GM21526 (cell line): ENCODE results near the gene GTPBP6.
"Not testable (repeated sequence)": the region's sequence is repeated elsewhere in the genome, so short reads cannot be mapped to it uniquely, and the experiment has no call there.

ENCODE experiments used
- ATAC-seq: cut with Tn5 transposase; IDR thresholded peaks from one replicate; pipeline ENCODE4 v1.9.1; 2021; ENCODE audit warnings: moderate library complexity; ENCODE audit not compliant: unreplicated experiment, low FRiP score

Gene GTPBP6

DNA sequence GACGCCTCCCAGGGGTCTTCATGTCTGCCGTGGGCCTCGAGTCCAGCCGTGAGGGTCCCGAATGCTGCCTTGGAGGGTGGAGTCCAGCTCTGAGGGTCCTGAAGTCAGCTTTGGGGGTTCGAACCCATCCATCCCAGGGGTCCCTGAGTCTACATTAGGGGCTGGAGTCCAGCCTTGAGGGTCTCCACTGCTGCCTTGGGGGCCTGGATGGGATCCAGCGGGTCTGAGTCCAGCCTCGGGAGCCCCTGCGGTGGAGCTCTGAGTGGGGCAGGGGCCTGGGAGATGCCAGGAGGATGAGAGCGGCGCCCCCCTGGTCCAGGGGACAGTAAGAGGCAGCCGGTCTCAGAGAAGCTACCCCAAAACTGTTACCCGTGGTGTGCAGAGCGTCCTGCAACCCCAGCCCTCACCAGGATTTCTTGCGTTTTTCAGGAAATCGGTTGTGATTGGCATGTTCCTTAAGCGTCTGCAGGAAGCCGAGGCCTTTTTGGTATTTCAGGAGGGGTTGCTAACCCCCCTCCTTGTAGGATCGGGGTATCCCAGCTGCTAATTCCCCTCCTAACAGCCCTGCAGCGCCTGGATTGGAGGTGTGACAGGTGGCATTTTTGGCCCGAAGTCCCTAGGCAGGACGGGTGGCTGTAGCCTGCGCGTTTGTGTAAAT lies 1.7 kb upstream of the GTPBP6 start:
- no peak for ATAC-seq

GRCh38 chrX:319579-320125 lies 1.1 kb upstream of the GTPBP6 start:
- ATAC-seq, result no peak

DNA sequence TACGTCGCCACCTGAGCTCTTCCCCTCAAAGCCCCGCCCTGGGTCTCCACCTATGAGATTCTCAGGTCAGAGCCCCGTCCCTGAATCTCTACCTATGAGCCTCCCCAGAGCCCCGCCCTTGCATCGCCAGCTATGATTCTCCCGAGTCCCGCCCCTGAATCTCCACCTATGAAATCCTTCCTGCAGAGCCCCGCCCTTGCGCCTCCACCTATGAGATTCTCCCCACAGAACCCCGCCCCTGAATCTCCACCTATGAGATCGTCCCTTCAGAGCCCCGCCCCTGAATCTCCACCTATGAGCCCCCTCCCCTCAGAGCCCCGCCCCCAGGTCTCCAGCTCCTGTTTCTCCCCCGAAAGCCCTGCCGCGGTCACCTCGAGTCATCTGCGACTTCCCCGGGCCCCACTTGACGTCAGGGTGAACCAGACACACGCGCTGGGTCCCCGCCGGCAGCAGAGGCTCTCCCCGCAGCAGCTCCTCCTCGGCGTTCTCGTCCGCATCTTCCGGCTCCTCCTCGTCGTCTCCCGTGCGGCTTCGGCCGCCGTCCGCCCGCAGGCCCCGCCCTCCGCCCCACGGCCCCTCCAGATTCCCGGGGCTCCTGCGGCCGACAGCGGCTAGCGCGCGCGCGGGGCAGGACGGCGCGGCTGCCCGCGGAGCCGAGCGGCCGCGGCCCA lies 393 bp downstream of the GTPBP6 start:
- ATAC-seq, result peak; percentile 63

DNA sequence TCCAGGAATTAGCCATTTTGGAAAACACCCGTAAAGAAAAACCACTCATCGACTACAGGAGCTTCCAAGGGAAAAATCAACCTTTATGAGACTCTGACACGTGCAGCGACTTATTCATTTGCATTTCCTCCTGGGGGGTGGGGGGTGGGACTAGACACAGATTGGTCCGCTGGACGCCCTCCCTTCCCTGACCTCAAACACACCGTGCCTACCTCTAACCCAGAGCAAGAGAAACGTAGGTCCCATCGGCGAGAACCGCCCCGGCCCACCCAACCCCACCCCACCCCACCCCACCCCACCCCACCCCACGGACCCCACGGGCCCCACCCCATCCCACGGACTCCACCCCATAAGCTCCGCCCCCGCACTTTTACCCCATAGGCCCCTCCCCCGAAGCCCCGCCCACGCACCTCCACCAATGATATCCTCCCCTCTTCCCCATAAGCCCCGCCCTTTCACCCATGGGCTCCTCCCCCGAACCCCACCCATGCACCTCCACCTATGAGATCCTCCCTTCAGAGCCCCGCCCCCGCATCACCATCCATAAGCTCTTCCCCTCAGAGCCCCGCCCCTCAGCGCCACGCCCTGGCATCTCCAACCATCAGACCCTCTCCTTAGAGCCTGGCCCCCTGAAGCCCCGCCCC lies 1.1 kb downstream of the GTPBP6 start:
- no peak for ATAC-seq

- ATAC-seq, result no peak
These were observed 2.0 kb downstream of the GTPBP6 start for GRCh38 chrX:316351-317325.

DNA sequence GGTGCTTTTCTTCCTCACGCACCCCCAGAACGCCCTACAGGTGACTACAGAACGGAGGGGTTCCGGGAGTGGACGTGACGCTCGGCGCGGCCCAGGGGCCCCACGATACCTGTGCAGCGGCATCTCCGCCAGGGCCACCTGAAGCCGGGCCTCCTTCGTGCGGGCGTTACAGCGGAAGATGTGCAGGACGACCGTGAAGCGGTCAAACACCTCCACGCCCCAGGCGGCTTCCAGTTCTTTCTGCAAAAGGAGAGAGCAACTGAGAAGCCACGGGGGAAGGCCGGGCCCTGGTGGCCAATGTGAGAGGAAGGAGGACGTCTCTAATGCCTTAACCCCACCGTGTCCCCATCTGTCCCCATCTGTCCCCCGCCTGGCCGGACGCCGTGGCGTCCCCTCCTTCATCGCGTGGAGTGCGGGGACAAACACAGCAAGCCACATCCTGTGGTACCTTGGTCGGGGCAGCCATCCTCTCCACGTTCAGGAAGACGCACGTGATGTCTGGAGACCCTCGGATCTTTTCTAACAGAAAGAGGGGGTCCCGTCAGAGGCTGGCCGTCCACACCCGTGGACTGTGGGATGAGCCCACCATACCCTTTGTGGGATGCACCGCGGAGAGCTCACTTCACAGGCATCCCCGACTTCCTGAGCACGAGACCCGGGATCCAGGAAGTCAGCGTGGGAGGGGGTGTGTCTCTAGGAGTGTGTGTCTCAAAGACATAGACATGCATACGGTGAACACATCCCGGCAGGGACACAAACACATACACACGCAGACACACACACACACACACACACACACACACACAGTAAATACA lies 3.6 kb downstream of the GTPBP6 start:
- ATAC-seq, result no peak

DNA sequence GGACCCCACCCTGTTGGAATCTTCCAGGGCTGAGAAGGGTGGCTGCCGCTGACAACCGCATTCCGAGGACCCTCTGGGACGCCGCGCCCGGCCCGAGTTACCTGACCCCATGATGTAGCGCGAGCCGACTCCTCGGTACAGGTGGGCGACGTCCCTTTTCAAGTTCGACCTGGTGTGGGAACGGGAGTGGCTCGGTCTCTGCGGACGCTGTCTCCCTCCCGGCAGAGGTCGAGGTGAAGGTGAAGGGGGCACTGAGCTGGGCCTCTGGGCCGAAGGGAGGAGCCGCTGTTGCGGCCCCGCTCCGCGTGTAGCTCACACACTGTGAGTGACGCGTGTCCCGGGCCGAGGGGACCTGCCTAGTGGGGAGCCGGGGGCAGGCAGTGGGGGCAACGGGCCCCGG lies 4.5 kb downstream of the GTPBP6 start:
- no peak for ATAC-seq

GRCh38 chrX:313546-313945 lies 5.0 kb downstream of the GTPBP6 start:
- ATAC-seq, result no peak

- ATAC-seq, result no peak
These were observed 5.8 kb downstream of the GTPBP6 start for GRCh38 chrX:312621-313331.

GRCh38 chrX:311156-312129 lies 7.2 kb downstream of the GTPBP6 start:
- no peak for ATAC-seq

DNA sequence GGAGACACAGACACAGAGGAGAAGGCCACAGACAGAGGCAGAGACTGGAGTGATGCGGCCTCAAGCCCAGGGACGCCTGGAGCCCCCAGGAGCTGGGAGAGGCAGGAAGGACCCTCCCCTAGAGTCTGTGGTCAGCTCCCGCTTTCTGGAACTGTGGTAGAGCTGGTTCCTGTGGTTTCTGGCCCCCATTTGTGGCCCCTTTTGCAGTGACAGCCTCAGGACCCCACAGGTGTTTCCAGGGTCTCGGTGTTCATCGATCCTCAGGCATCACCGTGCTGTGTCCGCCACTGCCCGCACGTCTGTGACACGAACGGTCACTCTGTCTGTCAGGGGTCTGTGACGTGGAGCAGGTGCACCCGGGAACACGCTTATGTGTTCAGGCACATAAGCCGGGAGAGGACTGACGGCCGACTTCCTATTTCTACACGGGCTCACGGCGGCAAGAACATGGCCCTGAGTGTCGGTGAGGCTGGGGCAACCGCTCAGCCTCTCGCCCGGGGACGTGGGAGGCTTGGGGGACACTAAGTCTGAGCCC lies 7.9 kb downstream of the GTPBP6 start:
- no peak for ATAC-seq

- ATAC-seq, result no peak
These were observed 9.6 kb downstream of the GTPBP6 start for GRCh38 chrX:308821-309520.

- ATAC-seq, result no peak
These were observed 11.1 kb downstream of the GTPBP6 start for GRCh38 chrX:307261-308111.

GRCh38 chrX:306614-307251 lies 11.9 kb downstream of the GTPBP6 start:
- not testable (repeated sequence) for ATAC-seq

GRCh38 chrX:305781-306613 lies 12.6 kb downstream of the GTPBP6 start:
- not testable (repeated sequence) for ATAC-seq
